Sigmoid colon (tissue), 7 donors: ENCODE measurements around the gene IFI35. TPM values are rescaled to one million over a fixed set of nuclear protein-coding genes. Genes with fewer than 3 reads are reported as not detected.

Experiments
- DNase-seq: peaks from one replicate; pipeline ENCODE4 v3.0.0-alpha.2; 2019
- H3K27ac ChIP-seq, 4 donors: fragments of 200-600 bp; sonication (generic); one replicate each; pipeline ENCODE4 v1.5.1; 2016 to 2019; ENCODE audit warnings: mild to moderate bottlenecking in 1 of 4
- H3K27me3 ChIP-seq, 3 donors: fragments of 200-600 bp; sonication (generic); one replicate each; pipeline ENCODE4 v1.5.1; 2019; ENCODE audit warnings: mild to moderate bottlenecking in 1 of 3
- H3K36me3 ChIP-seq, 4 donors: fragments of 200-600 bp; sonication (generic); one replicate each; pipeline ENCODE4 v1.5.1; 2016 to 2019
- H3K4me1 ChIP-seq, 4 donors: fragments of 200-600 bp; sonication (generic); one replicate each; pipeline ENCODE4 v1.5.1; 2017 to 2019
- H3K4me3 ChIP-seq, 4 donors: fragments of 200-600 bp; sonication (generic); one replicate each; pipeline ENCODE4 v1.5.1; 2017 to 2019; ENCODE audit warnings: mild to moderate bottlenecking in 2 of 4, moderate library complexity in 1 of 4
- H3K9me3 ChIP-seq, 4 donors: fragments of 200-600 bp in 3 of 4; sonication (generic) in 3 of 4; one replicate each; pipeline versions ENCODE4 v1.5.1 to v1.6.1; 2013 to 2019
- CTCF ChIP-seq, 4 experiments: fragments of 450-650 bp in 3 of 4; fragments of 200-600 bp in 1 of 4; IDR thresholded peaks; one replicate each; pipeline ENCODE4 v1.5.1; 2016 to 2019; ENCODE audit warnings: antibody characterized with exemption in 4 of 4, mild to moderate bottlenecking in 3 of 4, moderate library complexity in 2 of 4
- EP300 ChIP-seq, 4 donors: sonication (generic); formaldehyde crosslinking; IDR thresholded peaks; one replicate each; pipeline ENCODE4 v1.6.1; 2017; ENCODE audit warnings: antibody characterized with exemption in 4 of 4
- POLR2A ChIP-seq, 2 donors: fragments of 450-650 bp; IDR thresholded peaks; one replicate each; pipeline ENCODE4 v1.6.1; 2016; ENCODE audit warnings: antibody characterized with exemption in 2 of 2, mild to moderate bottlenecking in 2 of 2, moderate library complexity in 2 of 2
- POLR2AphosphoS5 ChIP-seq, 4 donors: sonication (generic); formaldehyde crosslinking; IDR thresholded peaks; one replicate each; pipeline ENCODE4 v1.6.1; 2017; ENCODE audit warnings: antibody characterized with exemption in 4 of 4
- WGBS, 2 donors: extraction: QIAGEN DNeasy Blood & Tissue Kit; methylation state at CpG; one replicate each; pipeline ENCODE4 v1.1.7; 2013; 5-methylcytosine and 5-hydroxymethylcytosine counted together
- intact Hi-C: fragments of 100-400 bp; cut with DNase I; formaldehyde crosslinking; loops from one replicate; pipeline ENCODE4 v1.15.1; 2023
- polyA plus RNA-seq, 3 donors: library from polyadenylated mRNA; stranded (reverse); fragments of 200-250 nt; gene quantifications; one replicate each; pipeline ENCODE4 v1.2.3, GENCODE V29; 2013
- total RNA-seq, 4 donors: library from RNA; depleted of rRNA; stranded (reverse); fragments of >200 nt; gene quantifications; one replicate each; pipeline ENCODE4 v1.1.0, GENCODE V29; 2016
- donor health status: healthy with polysubstance abuse.
- donor health status: Bipolar disorder and iron deficiency.
- donor health status: healthy.

The IFI35 gene
- total and polyA plus RNA-seq, 7 donors = 22.4 to 77.9 (median 48.6) TPM

GRCh38 chr17:43025766-43026537 lies 19.4 kb downstream of the IFI35 start:
- H3K9me3 ChIP-seq = no peaks in the 10 kb centered on the region
- H3K4me1 ChIP-seq = peaks cover 0 to 20% (median 11%) of the 10 kb centered on the region in 4 donors
- 53 to 70% methylated on average over 16 of the region's 16 CpGs for WGBS, 2 donors
- H3K27ac ChIP-seq = peak overlapping the region; percentile 79 to 86 (median 81)
- intact Hi-C loops = loop anchor here (5.0 kb wide), 2 partner anchors 56 to 101 kb away; partner anchors contain the start of gene BRCA1
- no peak for DNase-seq
- no peaks in the 10 kb centered on the region for H3K27me3 ChIP-seq
- TF ChIP-seq CTCF (IDR thresholded peaks at IDR 0.05) (no peak), POLR2AphosphoS5 (IDR thresholded peaks at IDR 0.05) (no peak), POLR2A (IDR thresholded peaks at IDR 0.05) (no peak), EP300 (IDR thresholded peaks at IDR 0.05) (no peak)
- peak overlapping the region in 2 of 4 donors; percentile 54 to 63 for H3K4me3 ChIP-seq
- no peaks in the 10 kb centered on the region for H3K36me3 ChIP-seq

GRCh38 chr17:43026595-43026994 lies 20.0 kb downstream of the IFI35 start:
- Histone ChIP-seq H3K27ac (peak overlapping the region in 3 of 4 donors; percentile 79 to 86 (median 81)), H3K4me3 (no peak overlapping the region), H3K4me1 (peaks cover 0 to 19% (median 8%) of the 10 kb centered on the region in 4 donors), H3K9me3 (no peaks in the 10 kb centered on the region), H3K36me3 (no peaks in the 10 kb centered on the region), H3K27me3 (no peaks in the 10 kb centered on the region)
- no peak for TF ChIP-seq POLR2AphosphoS5 (IDR thresholded peaks at IDR 0.05)
- DNase-seq = no peak
- 66 to 67% methylated on average over 5 of the region's 5 CpGs for WGBS, 2 donors
- intact Hi-C loops = loop anchor here (5.0 kb wide), 2 partner anchors 56 to 101 kb away; partner anchors contain the start of gene BRCA1

- TF ChIP-seq POLR2A (IDR thresholded peaks at IDR 0.05) = no peak
- TF ChIP-seq POLR2AphosphoS5 (IDR thresholded peaks at IDR 0.05) = no peak
- no peak for TF ChIP-seq CTCF (IDR thresholded peaks at IDR 0.05)
- TF ChIP-seq EP300 (IDR thresholded peaks at IDR 0.05) = no peak
- DNase-seq = no peak
- Histone ChIP-seq H3K27ac (no peak overlapping the region), H3K9me3 (no peaks in the 10 kb centered on the region), H3K27me3 (no peaks in the 10 kb centered on the region), H3K4me1 (peaks cover 0 to 19% (median 8%) of the 10 kb centered on the region in 4 donors), H3K36me3 (no peaks in the 10 kb centered on the region), H3K4me3 (no peak overlapping the region)
- 74 to 84% methylated on average over 9 of the region's 9 CpGs for WGBS, 2 donors
- intact Hi-C loops = loop anchor here (5.0 kb wide), 2 partner anchors 55 to 100 kb away; partner anchors contain the start of gene BRCA1
Measured at GRCh38 chr17:43027091-43028032, 20.8 kb downstream of the IFI35 start.

GRCh38 chr17:43028221-43028861 lies 21.8 kb downstream of the IFI35 start:
- DNase-seq = no peak
- Histone ChIP-seq H3K4me1 (peaks cover 0 to 12% (median 4%) of the 10 kb centered on the region in 4 donors), H3K9me3 (no peaks in the 10 kb centered on the region), H3K27ac (no peak overlapping the region), H3K4me3 (no peak overlapping the region), H3K27me3 (no peaks in the 10 kb centered on the region), H3K36me3 (no peaks in the 10 kb centered on the region)
- intact Hi-C loops = loop anchor here (5.0 kb wide), 2 partner anchors 54 to 99 kb away; partner anchors contain the start of gene BRCA1
- TF ChIP-seq POLR2A (IDR thresholded peaks at IDR 0.05) (no peak), CTCF (IDR thresholded peaks at IDR 0.05) (no peak), EP300 (IDR thresholded peaks at IDR 0.05) (no peak), POLR2AphosphoS5 (IDR thresholded peaks at IDR 0.05) (no peak)
- WGBS, 2 donors = 82 to 88% methylated on average over 17 of the region's 17 CpGs
